ENCODE results near the gene KLHL24.
"Not testable (repeated sequence)": the region's sequence is repeated elsewhere in the genome, so short reads cannot be mapped to it uniquely, and the experiment has no call there.

Gene KLHL24

GRCh38 chr3:183620252-183620628 is 15.2 kb upstream of the KLHL24 start:
- no peak for TF ChIP-seq CTCF (IDR thresholded peaks at IDR 0.05; ENCODE audit: borderline replicate concordance, control extremely low read depth, extremely low read depth, insufficient read depth, missing control alignments)
- no peak for DNase-seq (ENCODE audit: low spot score)
- in situ Hi-C loops (cut with MboI; ENCODE audit: low sequenced_read_pairs, unreplicated experiment), result no loop called here

- in situ Hi-C loops (cut with MboI; ENCODE audit: low sequenced_read_pairs, unreplicated experiment), result not testable (repeated sequence)
Observed at GRCh38 chr3:183622473-183622872, 12.9 kb upstream of the KLHL24 start.

GRCh38 chr3:183626877-183627594 is 8.4 kb upstream of the KLHL24 start:
- in situ Hi-C loops (cut with MboI; ENCODE audit: low sequenced_read_pairs, unreplicated experiment), result no loop called here
- no peak for DNase-seq (ENCODE audit: low spot score)
- TF ChIP-seq CTCF (IDR thresholded peaks at IDR 0.05; ENCODE audit: borderline replicate concordance, control extremely low read depth, extremely low read depth, insufficient read depth, missing control alignments), result no peak

More at GRCh38 chr3:183622473-183622872, 12.9 kb upstream of the KLHL24 start:
- DNase-seq (ENCODE audit: low spot score), result not testable (repeated sequence)

- TF ChIP-seq CTCF (IDR thresholded peaks at IDR 0.05; ENCODE audit: borderline replicate concordance, control extremely low read depth, extremely low read depth, insufficient read depth, missing control alignments), result no peak
- DNase-seq (ENCODE audit: low spot score), result no peak
Observed at GRCh38 chr3:183629546-183630301, 5.7 kb upstream of the KLHL24 start.

GRCh38 chr3:183631715-183632114 is 3.7 kb upstream of the KLHL24 start:
- in situ Hi-C loops (cut with MboI; ENCODE audit: low sequenced_read_pairs, unreplicated experiment), result no loop called here
- DNase-seq (ENCODE audit: low spot score), result no peak
- TF ChIP-seq CTCF (IDR thresholded peaks at IDR 0.05; ENCODE audit: borderline replicate concordance, control extremely low read depth, extremely low read depth, insufficient read depth, missing control alignments), result no peak

More at GRCh38 chr3:183629546-183630301, 5.7 kb upstream of the KLHL24 start:
- in situ Hi-C loops (cut with MboI; ENCODE audit: low sequenced_read_pairs, unreplicated experiment), result no loop called here

GRCh38 chr3:183632725-183633124 is 2.7 kb upstream of the KLHL24 start:
- in situ Hi-C loops (cut with MboI; ENCODE audit: low sequenced_read_pairs, unreplicated experiment); DNase-seq (ENCODE audit: low spot score): not testable (repeated sequence)

- no peak for TF ChIP-seq CTCF (IDR thresholded peaks at IDR 0.05; ENCODE audit: borderline replicate concordance, control extremely low read depth, extremely low read depth, insufficient read depth, missing control alignments)
- in situ Hi-C loops (cut with MboI; ENCODE audit: low sequenced_read_pairs, unreplicated experiment), result no loop called here
- DNase-seq (ENCODE audit: low spot score), result no peak
Observed at GRCh38 chr3:183634707-183635106, 716 bp upstream of the KLHL24 start.

Data from GM13976 (cell line).